Measurements from ENCODE around the gene TMEM135. TPM values are rescaled to one million over a fixed set of nuclear protein-coding genes. Genes with fewer than 3 reads are reported as not detected.

Gene TMEM135
- total and polyA plus RNA-seq, 2 experiments from 2014 or later, result 11.0 to 11.9 TPM

GRCh38 chr11:87134524-87135106 lies 96.9 kb downstream of the TMEM135 start:
- no peaks in the 10 kb centered on the region for H3K36me3 ChIP-seq (ENCODE audit: low read depth)
- no peaks in the 10 kb centered on the region for H3K9me3 ChIP-seq (ENCODE audit: low read depth)
- H3K4me3 ChIP-seq, result no peak overlapping the region
- H3K4me1 ChIP-seq (ENCODE audit: insufficient read depth), result no peaks in the 10 kb centered on the region
- no peak overlapping the region for H3K27ac ChIP-seq
- no peaks in the 10 kb centered on the region for H3K79me2 ChIP-seq (ENCODE audit: insufficient read depth)
- no peak for TF ChIP-seq EZH2phosphoT487 (IDR thresholded peaks at IDR 0.05; ENCODE audit: insufficient read depth, low read depth)
- no peak for TF ChIP-seq EZH2 (IDR thresholded peaks at IDR 0.05; ENCODE audit: insufficient read depth, poor library complexity, severe bottlenecking)
- H3K9me2 ChIP-seq (ENCODE audit: insufficient read depth), result no peaks in the 10 kb centered on the region
- DNase-seq, result no peak
- no peak overlapping the region for H3K9ac ChIP-seq
- in situ Hi-C loops (cut with MboI), result no loop called here
- no peaks in the 10 kb centered on the region for H4K20me1 ChIP-seq (ENCODE audit: insufficient read depth)
- WGBS, 2 experiments (ENCODE audit: low coverage in 1 of 2, low lambda C conversion rate in 2 of 2, missing lambda C conversion rate in 2 of 2), result 100% methylated on average over 1 of the region's 1 CpG
- H2AFZ ChIP-seq, result no peak overlapping the region
- H3K4me2 ChIP-seq (ENCODE audit: unreplicated experiment), result no peak overlapping the region
- H3K27me3 ChIP-seq (replicated peaks; ENCODE audit: insufficient read depth), result no peaks in the 10 kb centered on the region
- no peaks in the 10 kb centered on the region for H3F3A ChIP-seq (ENCODE audit: insufficient read depth)

DNA sequence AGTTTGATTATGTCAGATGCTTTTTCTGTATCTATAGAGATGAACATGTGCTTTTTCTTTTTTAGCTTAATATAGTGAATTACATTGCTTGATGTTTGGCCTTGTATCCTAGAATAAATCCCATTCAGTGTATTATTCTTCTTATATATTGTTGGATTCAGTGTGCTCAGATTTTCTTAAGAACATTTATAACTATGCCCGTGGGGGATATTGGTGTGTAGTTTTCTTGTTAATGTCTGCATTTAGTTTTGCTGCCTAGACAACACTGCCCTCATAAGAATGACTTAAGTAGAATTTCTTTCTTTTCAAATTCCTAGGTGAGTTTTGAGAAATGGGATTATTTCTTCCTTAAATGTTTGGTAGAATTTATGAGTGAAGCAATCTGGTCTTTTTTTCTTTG lies 98.5 kb downstream of the TMEM135 start:
- no peaks in the 10 kb centered on the region for H3K9me2 ChIP-seq (ENCODE audit: insufficient read depth)
- no peaks in the 10 kb centered on the region for H3F3A ChIP-seq (ENCODE audit: insufficient read depth)
- no peak for TF ChIP-seq EZH2 (IDR thresholded peaks at IDR 0.05; ENCODE audit: insufficient read depth, poor library complexity, severe bottlenecking)
- TF ChIP-seq EZH2phosphoT487 (IDR thresholded peaks at IDR 0.05; ENCODE audit: insufficient read depth, low read depth), result no peak
- H3K4me1 ChIP-seq (ENCODE audit: insufficient read depth), result no peaks in the 10 kb centered on the region
- H3K27ac ChIP-seq, result no peak overlapping the region
- no peak overlapping the region for H3K4me3 ChIP-seq
- H2AFZ ChIP-seq, result no peak overlapping the region
- no peaks in the 10 kb centered on the region for H3K9me3 ChIP-seq (ENCODE audit: low read depth)
- H4K20me1 ChIP-seq (ENCODE audit: insufficient read depth), result no peaks in the 10 kb centered on the region
- no peaks in the 10 kb centered on the region for H3K27me3 ChIP-seq (replicated peaks; ENCODE audit: insufficient read depth)
- H3K4me2 ChIP-seq (ENCODE audit: unreplicated experiment), result no peak overlapping the region
- H3K79me2 ChIP-seq (ENCODE audit: insufficient read depth), result no peaks in the 10 kb centered on the region
- no peak overlapping the region for H3K9ac ChIP-seq
- 89 to 91% methylated on average over 1 of the region's 1 CpG for WGBS, 2 experiments (ENCODE audit: low coverage in 1 of 2, low lambda C conversion rate in 2 of 2, missing lambda C conversion rate in 2 of 2)
- in situ Hi-C loops (cut with MboI), result no loop called here
- no peak for DNase-seq
- H3K36me3 ChIP-seq (ENCODE audit: low read depth), result no peaks in the 10 kb centered on the region

DNA sequence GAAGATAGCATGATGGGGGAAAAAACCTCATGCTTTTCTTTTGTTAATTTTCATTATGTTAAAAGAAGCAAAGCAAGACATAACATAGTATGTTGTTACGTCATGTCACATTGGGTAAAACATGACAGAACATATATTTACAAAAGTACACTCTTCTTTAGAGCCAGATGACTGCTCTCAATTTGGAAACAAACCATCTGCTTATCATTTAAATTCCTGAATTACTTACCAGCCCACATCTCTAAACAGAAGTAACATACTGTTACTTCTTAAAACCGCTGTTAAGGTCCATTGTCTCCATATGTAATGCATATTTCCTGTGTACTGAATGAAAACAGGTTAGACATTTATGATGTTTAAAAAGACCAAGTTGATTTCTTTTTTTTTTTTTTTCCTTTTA lies 100.0 kb downstream of the TMEM135 start:
- peak; percentile 16 for DNase-seq
- in situ Hi-C loops (cut with MboI), result no loop called here

GRCh38 chr11:87139475-87139874 lies 101.7 kb downstream of the TMEM135 start:
- H3K9ac ChIP-seq, result no peak overlapping the region
- no peak overlapping the region for H3K27ac ChIP-seq
- no peaks in the 10 kb centered on the region for H3K4me1 ChIP-seq (ENCODE audit: insufficient read depth)
- H4K20me1 ChIP-seq (ENCODE audit: insufficient read depth), result no peaks in the 10 kb centered on the region
- no peak for DNase-seq
- in situ Hi-C loops (cut with MboI), result no loop called here
- no peak overlapping the region for H2AFZ ChIP-seq
- 0% methylated on average over 1 of the region's 1 CpG for WGBS, 2 experiments (ENCODE audit: low coverage in 1 of 2, low lambda C conversion rate in 2 of 2, missing lambda C conversion rate in 2 of 2)
- H3F3A ChIP-seq (ENCODE audit: insufficient read depth), result no peaks in the 10 kb centered on the region
- no peak overlapping the region for H3K4me3 ChIP-seq
- TF ChIP-seq EZH2 (IDR thresholded peaks at IDR 0.05; ENCODE audit: insufficient read depth, poor library complexity, severe bottlenecking), result no peak
- H3K9me2 ChIP-seq (ENCODE audit: insufficient read depth), result no peaks in the 10 kb centered on the region
- 0 out of 2 replicates have a peak, but pooled peaks cover 4% of the 10 kb centered on the region for H3K79me2 ChIP-seq (ENCODE audit: insufficient read depth)
- H3K36me3 ChIP-seq (ENCODE audit: low read depth), result no peaks in the 10 kb centered on the region
- H3K27me3 ChIP-seq (replicated peaks; ENCODE audit: insufficient read depth), result no peaks in the 10 kb centered on the region
- no peaks in the 10 kb centered on the region for H3K9me3 ChIP-seq (ENCODE audit: low read depth)
- no peak overlapping the region for H3K4me2 ChIP-seq (ENCODE audit: unreplicated experiment)

More for the DNA sequence above, 100.0 kb downstream of the TMEM135 start:
- Histone ChIP-seq H3K4me1 (ENCODE audit: insufficient read depth) (no peaks in the 10 kb centered on the region), H3K9ac (no peak overlapping the region), H3K36me3 (ENCODE audit: low read depth) (no peaks in the 10 kb centered on the region), H4K20me1 (ENCODE audit: insufficient read depth) (no peaks in the 10 kb centered on the region), H3K9me3 (ENCODE audit: low read depth) (no peaks in the 10 kb centered on the region), H3K27ac (no peak overlapping the region), H3K27me3 (replicated peaks; ENCODE audit: insufficient read depth) (no peaks in the 10 kb centered on the region), H3K4me2 (ENCODE audit: unreplicated experiment) (no peak overlapping the region), H3K9me2 (ENCODE audit: insufficient read depth) (no peaks in the 10 kb centered on the region), H3K79me2 (ENCODE audit: insufficient read depth) (0 out of 2 replicates have a peak, but pooled peaks cover 4% of the 10 kb centered on the region), H2AFZ (no peak overlapping the region), H3K4me3 (no peak overlapping the region), H3F3A (ENCODE audit: insufficient read depth) (no peaks in the 10 kb centered on the region)
- WGBS, 2 experiments (ENCODE audit: low coverage in 1 of 2, low lambda C conversion rate in 2 of 2, missing lambda C conversion rate in 2 of 2), result 65 to 77% methylated on average over 2 of the region's 2 CpGs
- TF ChIP-seq EZH2 (IDR thresholded peaks at IDR 0.05; ENCODE audit: insufficient read depth, poor library complexity, severe bottlenecking) (no peak), EZH2phosphoT487 (IDR thresholded peaks at IDR 0.05; ENCODE audit: insufficient read depth, low read depth) (no peak)

GRCh38 chr11:87141322-87141721 lies 103.6 kb downstream of the TMEM135 start:
- Histone ChIP-seq H3K9me3 (ENCODE audit: low read depth) (no peaks in the 10 kb centered on the region), H3K4me1 (ENCODE audit: insufficient read depth) (no peaks in the 10 kb centered on the region), H3K79me2 (ENCODE audit: insufficient read depth) (0 out of 2 replicates have a peak, but pooled peaks cover 4% of the 10 kb centered on the region), H2AFZ (no peak overlapping the region), H3K27me3 (replicated peaks; ENCODE audit: insufficient read depth) (no peaks in the 10 kb centered on the region), H3K9ac (no peak overlapping the region), H3K4me2 (ENCODE audit: unreplicated experiment) (no peak overlapping the region), H3K9me2 (ENCODE audit: insufficient read depth) (no peaks in the 10 kb centered on the region), H3K36me3 (ENCODE audit: low read depth) (no peaks in the 10 kb centered on the region), H3K27ac (no peak overlapping the region), H3K4me3 (no peak overlapping the region), H4K20me1 (ENCODE audit: insufficient read depth) (no peaks in the 10 kb centered on the region), H3F3A (ENCODE audit: insufficient read depth) (no peaks in the 10 kb centered on the region)
- no peak for TF ChIP-seq EZH2phosphoT487 (IDR thresholded peaks at IDR 0.05; ENCODE audit: insufficient read depth, low read depth)
- no peak for TF ChIP-seq EZH2 (IDR thresholded peaks at IDR 0.05; ENCODE audit: insufficient read depth, poor library complexity, severe bottlenecking)
- WGBS, 2 experiments (ENCODE audit: low coverage in 1 of 2, low lambda C conversion rate in 2 of 2, missing lambda C conversion rate in 2 of 2), result 63 to 80% methylated on average over 2 of the region's 2 CpGs
- no peak for DNase-seq
- in situ Hi-C loops (cut with MboI), result no loop called here
